GM21737 (cell line): ENCODE results near the gene CRABP1.

ENCODE experiments used
- ATAC-seq: cut with Tn5 transposase; IDR thresholded peaks from one replicate; pipeline ENCODE4 v1.9.1; 2021; ENCODE audit warnings: mild to moderate bottlenecking, moderate library complexity; ENCODE audit not compliant: unreplicated experiment

CRABP1 gene

DNA sequence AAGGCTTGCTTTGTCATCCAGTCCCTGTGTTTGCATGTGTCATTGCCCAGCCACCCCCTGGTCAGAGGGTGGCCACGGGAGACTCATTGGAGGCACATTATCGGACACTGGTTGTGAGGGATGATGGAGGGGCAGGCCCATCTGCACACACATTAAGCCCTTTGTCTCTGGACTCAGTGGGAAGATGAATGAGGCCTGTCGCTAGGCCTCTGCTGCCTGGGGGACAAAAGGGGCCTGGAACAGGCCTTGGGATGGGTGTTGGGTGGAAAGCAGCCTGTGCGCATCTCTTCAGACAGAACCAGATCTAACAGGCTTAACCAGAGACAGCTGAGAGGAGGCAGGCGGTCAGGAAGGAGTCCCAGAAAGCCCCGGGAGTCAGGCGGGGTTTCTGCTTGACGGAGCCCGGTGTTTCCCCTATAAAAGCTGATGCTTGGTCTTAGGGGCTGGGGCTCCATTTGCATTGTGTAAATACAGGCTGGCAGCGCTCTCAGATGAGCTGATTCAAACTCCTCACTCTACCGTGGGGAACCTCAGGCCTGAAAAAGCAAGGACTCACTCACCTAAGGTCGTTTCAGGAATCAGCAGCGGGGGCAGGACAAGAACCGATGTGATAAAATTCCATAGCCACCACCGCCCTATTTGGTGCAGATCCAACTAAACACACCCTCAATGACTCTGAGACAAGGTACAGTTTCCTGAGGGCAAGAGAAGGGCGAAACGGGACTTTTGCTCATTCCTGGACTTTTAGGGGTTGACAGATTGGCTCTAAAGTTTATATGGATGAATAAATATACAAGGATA, 23.7 kb upstream of the CRABP1 start:
- ATAC-seq, result no peak

DNA sequence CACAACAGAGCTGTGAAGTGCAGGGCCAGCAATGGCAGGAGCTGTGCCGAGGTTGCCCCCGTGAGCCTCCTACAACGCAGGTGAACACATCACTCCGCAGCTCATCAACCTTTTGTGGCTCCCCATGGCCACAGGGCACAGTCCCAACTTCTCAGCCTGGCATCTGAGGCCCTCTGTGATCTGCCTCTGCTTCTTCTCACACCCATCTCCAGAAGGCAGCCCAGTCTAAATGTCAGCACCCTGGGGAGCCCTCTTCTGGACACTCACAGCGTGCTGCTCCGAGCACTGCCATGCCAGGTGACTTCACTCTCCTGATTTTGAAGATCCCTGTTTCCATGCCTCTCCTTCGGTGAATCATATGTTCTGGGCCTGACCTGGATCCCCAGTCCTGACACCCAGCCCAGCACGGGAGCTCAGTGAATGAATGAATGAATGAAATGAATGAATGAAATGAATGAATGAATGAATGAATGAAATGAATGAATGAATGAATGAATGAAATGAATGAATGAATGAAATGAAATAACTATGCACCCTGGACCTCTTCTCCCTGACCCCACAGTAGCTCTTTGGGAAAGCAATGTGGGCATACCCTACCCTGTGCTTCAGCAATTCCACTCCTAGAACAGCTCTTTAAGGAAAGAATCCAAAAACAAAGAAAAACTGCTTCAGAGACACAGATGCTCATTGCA, 22.9 kb upstream of the CRABP1 start:
- ATAC-seq, result no peak

DNA sequence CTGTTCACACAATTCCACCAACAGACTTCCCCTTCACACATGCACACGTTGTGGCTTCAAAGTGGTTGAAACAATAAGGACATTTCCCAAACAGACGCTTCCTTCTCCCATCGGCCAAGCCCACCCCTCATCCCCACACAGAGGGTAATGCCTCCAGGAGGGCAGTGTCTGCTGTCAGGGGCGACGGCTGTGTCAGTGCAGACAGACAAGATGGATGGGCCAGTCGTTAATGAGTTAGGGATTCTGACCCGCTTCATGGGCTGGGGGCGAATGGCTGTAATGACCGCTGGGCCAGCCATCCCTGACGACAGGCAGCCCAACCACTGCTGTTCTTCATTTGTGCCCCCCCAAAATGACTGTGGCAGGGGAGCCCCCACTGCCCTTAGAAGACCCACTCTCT, 20.6 kb upstream of the CRABP1 start:
- ATAC-seq, result no peak

DNA sequence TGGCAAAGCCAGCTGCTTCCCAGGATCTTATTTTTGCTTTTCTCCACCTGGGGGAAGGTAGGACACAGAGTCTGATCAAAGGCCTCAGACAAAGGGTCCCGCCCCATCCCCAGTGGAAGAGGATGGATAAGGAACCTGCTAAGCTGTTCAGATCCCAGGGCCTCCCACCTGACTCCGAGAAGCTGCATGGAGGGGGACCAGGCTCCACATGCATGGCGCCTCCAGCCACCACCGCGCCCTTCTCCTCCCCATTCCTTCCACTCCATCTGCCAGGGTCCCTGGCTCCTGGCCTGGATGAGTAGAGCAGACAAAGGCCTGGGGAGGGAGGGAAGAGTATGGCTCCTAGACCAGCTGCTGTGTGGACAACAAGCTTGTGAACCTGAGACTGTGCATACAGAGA, 20.0 kb upstream of the CRABP1 start:
- no peak for ATAC-seq

DNA sequence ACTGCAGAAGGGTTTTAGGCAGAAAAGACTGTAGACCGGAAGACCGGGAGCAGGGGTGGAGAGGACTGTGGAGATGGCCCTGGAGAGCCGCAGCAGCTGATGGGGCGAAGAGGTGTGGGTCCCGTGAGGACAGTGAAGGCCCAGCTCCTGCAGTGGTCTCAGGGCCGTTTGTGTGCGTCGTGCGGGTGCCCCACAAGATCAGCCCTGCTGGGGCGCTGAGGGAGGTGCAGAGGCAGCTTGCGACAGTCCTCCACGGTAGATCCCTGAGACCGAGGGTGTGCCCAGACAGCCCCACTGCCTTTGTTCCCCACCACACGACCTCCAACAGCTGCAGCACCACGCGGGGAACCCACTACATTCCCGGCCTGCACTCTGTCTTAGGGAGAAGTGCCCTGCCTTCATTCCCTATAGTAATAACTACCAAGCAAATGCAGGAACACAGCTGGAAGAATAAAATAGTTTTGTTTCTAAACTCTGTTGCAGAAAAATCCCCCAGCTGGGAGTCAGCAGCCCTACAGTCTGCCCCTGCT, 19.0 kb upstream of the CRABP1 start:
- ATAC-seq, result no peak

DNA sequence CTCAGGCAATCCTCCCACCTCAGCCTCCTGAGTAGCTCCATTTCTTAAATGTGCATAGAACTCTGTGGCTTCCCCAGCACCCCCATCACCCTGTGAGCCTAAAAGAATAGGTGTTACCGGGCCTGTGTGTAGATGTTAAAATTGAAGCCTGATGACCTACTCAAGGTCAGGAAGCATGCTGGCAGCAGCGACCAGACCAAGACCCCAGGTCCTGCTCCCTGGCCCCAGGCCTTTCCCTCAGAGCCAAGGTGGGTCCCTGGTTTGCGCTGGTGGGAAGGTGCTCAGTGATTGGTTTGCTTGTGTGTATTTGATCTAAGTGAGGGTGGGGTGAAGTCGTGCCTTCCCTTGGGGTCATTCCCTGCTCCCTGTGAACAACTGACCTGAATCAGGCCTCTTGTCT, 18.4 kb upstream of the CRABP1 start:
- ATAC-seq, result no peak

DNA sequence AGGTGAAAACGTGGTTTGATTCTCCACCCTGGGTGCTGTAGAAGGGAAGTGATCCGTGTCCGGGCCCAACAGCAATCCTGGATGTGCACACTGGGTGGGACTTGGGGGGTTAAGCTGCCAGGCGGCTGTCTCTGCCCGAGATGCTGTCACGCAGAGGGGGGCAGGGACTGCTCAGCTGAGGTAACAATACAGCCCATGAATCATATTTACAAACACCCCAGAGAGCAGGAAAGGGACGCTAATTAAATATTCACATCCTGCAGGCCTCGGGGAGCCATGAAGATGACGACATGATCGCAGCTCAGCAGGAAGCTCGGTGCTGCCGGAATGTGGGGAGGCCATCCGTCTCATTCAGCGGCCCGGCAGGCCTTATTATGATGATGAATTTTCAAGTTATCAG, 17.9 kb upstream of the CRABP1 start:
- no peak for ATAC-seq

DNA sequence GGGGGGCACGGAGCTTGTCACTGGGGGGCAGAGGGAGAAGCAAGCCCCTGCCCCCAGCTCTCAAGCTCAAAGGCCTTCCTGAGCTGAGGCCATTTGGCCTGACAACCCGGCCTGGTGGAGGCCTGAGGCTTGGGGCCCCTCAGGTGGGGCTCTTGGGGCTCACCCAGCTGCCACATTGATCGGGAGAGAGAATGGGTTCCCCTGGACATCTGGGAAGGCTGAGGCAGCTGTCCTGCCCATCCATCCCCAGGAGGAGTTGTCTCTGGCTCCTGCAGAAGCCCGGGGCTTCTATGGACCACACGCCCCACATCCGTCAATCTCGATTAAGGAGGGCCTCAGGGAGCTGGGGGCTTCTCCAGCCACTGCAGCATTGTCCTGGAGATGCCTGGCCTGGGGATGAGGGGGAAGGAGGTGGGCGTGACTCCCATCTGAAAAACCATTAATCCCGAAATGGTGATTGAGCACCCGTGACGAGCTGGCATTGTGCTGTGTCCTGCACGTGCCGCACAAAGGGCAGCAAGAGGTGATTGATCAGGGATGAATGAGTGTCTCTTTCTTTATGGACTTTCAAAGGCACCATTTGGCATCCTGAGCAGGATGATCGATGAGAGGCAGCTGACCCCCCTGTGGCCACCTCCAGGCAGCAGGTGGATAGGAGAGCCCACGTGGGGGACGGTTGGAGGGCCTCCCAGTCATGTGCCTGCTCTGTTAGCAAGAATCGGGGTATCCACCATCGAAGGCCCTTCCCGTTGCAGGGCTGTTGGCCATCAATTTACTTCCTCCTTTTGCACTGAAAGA, 17.2 kb upstream of the CRABP1 start:
- ATAC-seq, result no peak

DNA sequence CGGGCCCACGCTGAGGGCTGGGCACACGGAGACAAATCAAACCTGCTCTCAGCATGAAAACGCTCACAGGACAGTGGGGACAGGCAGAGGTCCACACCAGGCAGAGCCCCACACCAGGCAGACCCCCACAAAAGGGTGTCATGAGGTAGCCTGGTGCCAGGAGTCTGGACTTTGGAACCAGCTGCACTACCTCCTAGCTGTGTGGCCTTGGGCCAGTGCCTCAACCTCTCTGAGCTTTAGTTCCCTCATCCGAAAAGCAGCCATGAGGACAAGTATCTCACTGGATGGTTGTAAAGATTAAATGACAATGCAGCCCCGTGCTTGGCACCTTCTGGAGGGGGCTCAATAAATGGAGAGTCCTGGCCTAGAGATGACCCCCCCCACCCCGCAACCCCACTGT, 16.5 kb upstream of the CRABP1 start:
- no peak for ATAC-seq

DNA sequence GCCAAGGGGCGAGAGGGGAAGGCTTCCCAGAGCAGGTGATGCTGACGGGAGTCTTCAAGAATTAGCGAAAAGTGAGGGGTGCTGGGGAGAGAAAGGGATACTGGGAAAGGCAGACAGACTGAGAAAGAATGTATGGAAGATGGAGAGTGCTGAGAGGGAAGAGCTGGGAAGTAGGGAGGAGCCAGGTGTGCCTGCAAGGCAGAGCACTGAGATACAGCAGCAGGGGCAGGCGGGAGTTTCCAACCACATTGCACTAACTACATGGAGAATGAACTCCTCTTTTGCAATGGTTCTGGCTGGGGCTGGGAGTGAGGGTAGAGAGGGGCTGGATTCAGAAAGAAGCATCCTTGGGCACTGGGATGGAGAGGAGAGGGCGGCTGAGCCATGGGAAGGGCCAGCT, 16.0 kb upstream of the CRABP1 start:
- no peak for ATAC-seq

DNA sequence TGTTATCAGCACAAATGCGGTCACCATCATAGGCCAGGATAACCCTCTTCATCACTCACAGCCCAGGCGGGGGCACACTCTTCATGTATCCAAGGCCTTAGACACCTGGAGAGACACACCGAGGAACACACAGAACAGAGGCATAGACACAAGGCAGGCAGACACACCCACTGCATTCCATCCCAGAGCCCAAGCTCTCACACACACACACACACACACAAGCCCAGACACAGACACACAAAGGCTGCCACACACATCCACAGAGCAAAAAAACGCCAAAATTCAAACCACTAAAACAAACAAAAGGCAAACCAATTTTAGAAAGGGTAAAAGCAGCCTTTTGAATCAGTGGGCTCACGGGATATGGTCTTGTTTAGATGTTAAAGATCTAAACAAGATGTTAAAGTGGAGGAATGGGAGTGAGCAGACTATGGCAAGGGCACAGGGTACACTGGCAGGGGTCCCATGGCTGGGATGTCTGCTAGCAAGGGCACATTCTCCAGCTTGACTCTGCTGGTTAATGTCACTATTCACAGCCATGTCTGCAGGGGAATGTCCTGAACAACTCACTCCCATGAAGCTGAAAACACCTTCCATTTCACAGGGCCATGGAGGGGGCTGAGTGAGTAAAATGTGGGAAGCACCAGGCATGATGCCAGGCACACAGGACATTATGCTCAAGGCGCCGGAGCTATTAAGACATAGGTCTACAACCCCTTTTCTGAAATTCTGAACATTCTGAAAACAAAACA, 14.9 kb upstream of the CRABP1 start:
- no peak for ATAC-seq

DNA sequence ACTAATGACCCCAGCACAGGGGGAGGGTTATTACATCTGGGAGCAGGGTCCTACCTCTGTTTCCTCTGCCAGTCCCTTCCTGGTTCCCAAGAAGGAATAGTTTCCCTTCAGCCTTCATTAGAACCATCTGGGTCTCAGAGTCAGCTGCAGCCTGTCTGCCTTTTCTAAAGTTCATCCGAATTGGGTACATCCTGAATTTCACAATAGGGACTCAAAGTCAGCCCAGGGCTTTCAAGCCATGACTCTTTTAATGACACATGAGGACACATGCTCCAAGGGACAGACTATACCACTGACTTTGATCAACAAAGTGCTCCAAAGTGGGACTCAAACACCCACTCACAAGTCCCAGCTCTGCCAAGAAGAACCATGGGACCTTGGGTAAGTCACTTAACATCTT, 12.7 kb upstream of the CRABP1 start:
- ATAC-seq, result no peak

DNA sequence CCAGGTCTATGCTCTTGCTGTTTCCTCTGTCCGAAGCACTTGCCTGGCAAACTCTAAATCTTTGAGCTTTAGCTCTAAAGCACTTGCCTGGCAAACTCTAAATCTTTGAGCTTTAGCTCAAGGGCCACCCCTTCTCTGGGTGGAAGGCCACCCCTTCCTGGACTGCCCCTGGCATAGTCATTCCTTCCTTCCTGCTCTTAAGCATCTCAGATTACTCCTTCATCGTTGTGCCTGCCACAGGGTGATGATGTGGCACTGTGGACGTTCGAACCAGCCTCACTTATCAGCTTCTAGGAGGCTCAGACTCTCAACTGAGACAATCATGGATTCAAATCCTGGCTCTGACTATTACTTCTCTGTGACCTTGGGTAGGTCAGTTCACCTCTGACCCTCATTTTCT, 10.5 kb upstream of the CRABP1 start:
- no peak for ATAC-seq

DNA sequence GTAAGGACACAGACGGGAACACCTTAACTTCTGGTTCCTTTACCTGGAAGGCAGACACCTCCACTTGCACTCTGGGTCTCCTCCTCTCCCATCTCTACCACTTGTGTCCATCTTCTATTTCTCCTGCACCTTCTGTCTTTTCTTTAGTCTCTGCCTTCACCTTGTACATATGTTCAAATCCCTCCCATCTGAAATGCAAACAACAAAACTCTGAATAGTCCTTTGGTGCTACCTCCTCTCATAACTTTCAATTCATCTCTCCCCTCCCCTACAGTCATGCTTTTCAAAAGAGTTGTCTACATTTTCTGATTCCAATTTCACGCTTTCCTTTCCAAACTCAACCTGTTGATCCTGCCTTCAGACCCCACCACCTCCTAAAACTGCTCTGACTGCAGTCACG, 5.3 kb upstream of the CRABP1 start:
- no peak for ATAC-seq

DNA sequence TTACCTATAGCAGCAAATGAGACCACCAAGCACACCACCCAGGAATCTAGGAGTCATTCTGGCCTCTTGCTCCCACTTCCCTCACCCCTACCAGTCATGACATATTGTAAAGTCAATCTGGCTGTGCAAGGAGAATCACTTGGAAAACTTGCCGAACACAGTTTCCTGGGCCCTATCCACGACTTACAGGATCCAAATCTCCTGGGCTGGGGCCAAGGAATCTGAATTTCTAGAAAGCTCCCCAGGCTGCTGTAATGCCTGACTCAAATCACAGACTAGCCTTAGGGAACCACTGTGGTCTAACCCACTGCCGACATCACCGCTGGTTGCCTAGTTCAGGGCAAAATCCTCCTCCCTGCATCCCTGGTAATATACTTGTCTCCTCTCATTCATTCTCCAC, 4.2 kb upstream of the CRABP1 start:
- no peak for ATAC-seq

DNA sequence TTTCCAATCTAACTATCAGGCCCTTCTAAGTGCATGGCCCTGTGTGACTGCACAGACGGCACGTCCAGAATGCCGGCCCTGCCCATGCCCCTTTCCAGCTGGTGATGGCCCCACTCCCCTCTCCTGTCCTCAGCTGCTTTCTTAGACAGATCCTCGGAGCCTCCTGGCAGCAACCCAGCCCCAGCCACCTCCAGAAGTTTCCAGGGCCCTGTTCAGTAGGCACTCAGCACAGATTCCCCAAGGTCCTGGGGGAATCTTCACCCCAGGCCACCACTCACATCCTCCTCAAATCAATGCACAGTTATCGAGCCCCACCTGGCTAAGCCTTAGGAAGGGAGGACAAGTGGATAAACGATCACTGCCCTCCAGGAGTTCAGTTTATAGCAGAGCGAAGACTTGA, 1.4 kb upstream of the CRABP1 start:
- ATAC-seq, result no peak

DNA sequence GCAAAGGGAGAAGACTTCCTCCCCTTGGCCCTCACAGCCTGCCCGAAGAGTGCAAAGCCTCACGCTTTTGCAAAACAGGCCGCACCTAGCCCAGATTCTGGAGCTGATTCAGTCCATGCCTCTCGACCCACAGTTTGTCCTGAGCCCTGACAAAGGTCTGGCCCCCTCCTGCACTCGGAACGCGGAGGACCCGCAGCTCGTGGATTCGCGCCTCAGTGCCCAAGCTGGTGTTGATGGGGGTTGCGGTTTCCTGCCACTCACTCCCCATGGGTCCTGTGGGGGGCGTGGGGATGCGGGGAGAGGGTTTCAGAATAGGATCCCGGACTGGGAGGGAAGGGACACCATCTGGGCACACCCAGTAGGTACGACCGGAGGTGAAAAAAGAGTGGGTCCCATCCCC, 594 bp upstream of the CRABP1 start:
- no peak for ATAC-seq

DNA sequence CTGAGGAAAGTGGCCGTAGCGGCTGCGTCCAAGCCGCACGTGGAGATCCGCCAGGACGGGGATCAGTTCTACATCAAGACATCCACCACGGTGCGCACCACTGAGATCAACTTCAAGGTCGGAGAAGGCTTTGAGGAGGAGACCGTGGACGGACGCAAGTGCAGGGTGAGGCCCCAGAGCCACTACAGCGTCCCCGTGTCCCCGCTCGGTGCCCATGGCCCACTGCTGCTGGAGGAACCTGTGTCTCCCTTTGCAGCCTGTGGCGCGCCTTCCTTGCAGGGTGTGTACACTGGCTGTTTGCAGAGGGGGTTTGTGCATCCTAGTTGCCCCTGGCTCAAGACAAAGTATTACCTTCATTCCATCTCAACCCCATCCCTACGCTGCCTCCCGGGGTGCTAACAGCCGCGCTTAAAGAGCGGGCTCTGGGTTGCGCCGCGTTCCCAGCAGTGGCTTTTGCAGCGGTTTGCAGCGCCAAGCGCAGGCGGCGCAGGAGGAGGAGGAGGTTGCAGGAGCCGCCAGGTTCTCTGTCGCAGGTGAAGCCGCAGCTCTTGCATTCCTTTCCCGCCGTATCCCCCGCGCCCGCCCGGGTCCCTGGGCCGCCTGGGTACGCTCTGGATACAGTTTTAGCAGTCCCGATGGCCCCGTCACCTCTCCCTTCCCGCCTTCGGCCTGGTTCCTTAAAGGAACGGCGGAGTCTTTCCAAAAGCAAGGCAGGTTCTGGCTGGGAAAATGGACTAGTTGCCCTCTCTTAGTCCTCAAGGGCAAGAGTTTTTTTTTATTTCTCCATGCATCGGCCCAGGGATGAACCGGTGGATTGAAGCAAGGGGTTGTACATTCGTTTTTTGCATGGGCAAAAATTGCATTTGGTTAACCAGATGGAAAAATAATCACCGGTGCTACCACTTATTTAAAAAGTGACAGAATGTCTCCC, 1.2 kb downstream of the CRABP1 start:
- ATAC-seq, result no peak

DNA sequence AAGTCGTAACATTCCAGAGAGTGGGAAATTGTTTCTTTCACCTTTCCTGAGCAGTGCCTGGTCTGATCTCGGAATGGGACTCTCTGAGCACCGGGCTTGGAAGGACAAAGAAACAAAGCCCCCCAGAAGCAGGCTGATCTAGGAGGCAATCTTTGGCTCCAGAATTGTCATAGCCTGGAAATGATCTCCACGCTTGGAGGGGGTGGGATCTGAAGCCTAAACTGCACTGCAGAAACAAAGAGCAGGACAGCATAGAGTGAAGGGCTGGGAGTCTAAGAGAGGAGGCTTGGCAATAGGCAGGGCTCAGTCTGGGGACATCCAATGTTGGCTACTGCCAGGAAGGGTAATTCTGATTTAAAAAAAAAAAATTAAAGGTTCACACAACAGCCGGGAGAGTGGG, 1.9 kb downstream of the CRABP1 start:
- no peak for ATAC-seq
